Suppressor macrophage (primary cell): ENCODE data around the gene RAB20.
A peak's percentile ranks its signal among the peaks of the same experiment; 100 is the strongest.

Experiments
- DNase-seq, 4 experiments: peaks; one replicate each; pipeline ENCODE4 v3.0.0-alpha.2; 2020 to 2022

Gene RAB20

DNA sequence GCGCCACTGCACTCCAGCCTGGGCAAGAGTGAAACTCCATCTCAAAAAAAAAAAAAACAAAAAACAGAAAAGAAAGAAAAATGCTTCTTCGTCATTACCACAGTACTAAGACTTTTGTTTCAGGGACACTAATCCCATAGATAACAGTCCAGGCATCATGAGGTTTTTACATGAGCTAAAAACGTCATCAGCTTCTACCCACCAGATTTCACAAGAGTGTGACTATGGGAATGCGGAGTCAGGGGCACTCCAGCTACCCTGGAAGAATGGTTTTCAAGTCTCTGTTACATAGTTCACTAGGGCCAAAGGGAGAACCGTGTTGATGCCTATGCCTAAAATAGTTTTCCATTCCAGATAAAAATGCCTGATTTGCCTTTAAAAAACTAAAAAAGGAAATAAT is 33.2 kb downstream of the RAB20 start:
- DNase-seq = peak; percentile 86 to 98 (median 90)

- DNase-seq = no peak
Measured at GRCh38 chr13:110525328-110526319, 35.9 kb downstream of the RAB20 start.

- peak in 3 of 4 experiments; percentile 40 to 61 (median 47) for DNase-seq
Measured at GRCh38 chr13:110524541-110525257, 36.8 kb downstream of the RAB20 start.

GRCh38 chr13:110523838-110524540 is 37.5 kb downstream of the RAB20 start:
- no peak for DNase-seq

DNA sequence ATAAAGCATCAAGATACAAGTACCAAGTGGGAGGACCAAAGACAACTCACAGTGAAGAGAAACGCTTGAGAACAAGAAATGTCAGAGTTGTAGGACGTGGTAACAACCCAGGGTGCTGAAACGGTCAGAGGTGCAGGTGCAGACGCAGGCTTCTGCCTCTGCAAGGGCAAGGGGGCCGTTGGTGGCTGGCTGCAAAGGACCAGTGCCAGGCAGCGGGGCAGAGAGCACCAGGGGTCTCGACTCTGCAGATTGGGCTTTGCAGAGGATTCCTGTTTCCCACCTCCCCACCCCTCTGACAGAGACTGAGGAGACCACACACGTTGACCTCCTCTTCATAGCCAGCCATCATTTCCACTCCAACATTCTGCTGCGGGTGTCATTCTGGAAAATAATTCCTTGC is 38.3 kb downstream of the RAB20 start:
- no peak for DNase-seq

DNA sequence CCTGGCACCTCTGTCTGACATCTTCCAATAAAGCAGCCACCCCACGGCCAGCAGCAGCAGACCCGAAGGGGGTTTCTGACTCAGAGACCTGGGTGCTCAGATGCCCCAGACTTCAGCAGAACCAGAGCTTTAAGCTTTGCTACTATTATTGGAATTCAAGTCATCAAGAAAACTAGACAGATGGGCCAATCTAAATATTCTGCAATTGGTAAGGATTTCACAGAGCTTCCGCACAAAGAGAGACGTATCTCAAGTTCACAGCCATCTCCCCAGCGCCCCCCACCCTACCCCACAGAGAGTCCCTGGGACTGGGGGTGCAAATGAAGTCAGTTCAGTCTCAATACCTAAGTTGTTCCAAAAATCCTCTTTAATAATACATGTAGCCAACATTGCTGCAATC is 38.8 kb downstream of the RAB20 start:
- no peak for DNase-seq

- peak; percentile 71 to 85 (median 80) for DNase-seq
Measured at GRCh38 chr13:110521946-110522345, 39.6 kb downstream of the RAB20 start.

DNA sequence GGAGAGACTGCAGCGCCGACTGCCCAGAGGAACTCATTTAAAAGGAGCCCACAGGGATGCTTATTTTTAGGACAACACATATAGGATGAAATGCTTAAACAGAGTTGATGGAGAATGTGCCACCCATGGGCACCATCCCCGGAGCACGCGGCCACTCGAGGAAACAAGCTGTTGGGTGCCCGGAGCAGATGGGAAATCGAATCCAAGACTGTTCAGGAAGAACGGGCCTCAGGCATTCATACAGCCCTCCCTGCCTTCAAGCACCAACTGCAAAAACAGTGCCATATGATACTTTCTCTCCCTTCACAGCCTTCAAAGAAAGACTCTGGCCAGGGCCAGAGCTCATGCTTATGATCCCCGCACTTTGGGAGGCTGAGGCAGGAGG is 40.2 kb downstream of the RAB20 start:
- no peak for DNase-seq

GRCh38 chr13:110520431-110521295 is 40.9 kb downstream of the RAB20 start:
- peak; percentile 96 to 98 (median 96) for DNase-seq

DNA sequence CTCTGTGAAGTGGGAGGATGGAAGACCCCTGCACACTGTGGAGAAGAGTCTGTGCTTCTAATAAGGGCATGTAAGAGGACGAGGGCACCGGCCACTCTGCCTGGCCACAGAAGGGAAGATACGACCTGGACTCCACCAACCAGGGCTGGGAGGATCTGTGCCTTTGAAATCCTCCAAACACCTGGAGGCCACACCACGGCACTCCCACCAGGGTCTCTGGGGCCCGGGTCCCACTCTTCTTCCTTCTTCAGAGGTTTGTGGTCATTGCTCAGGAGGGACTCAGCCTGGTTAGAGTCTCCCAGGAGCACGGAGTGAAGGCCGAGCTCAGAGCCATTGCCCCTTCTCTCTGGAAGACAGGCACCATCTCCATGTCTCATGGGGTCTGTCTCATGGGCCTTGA is 42.0 kb downstream of the RAB20 start:
- DNase-seq = no peak

- DNase-seq = no peak
Measured at GRCh38 chr13:110519046-110519445, 42.5 kb downstream of the RAB20 start.

GRCh38 chr13:110518571-110518970 is 43.0 kb downstream of the RAB20 start:
- DNase-seq = no peak

DNA sequence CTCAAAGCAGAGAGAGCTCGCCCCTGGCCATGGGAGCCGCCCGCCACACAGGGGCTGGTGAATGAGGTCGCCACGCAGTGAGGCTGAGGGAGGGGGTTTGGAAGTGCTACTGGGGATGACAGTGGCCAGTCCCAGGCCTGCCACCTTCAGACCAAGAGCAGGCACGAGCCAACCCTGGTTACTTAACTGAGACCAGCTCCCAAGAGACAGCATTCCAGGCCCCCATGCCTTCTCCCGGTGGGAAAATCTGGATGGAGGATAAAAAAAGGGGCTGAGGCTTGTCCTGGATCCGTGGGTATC is 43.3 kb downstream of the RAB20 start:
- no peak for DNase-seq

DNA sequence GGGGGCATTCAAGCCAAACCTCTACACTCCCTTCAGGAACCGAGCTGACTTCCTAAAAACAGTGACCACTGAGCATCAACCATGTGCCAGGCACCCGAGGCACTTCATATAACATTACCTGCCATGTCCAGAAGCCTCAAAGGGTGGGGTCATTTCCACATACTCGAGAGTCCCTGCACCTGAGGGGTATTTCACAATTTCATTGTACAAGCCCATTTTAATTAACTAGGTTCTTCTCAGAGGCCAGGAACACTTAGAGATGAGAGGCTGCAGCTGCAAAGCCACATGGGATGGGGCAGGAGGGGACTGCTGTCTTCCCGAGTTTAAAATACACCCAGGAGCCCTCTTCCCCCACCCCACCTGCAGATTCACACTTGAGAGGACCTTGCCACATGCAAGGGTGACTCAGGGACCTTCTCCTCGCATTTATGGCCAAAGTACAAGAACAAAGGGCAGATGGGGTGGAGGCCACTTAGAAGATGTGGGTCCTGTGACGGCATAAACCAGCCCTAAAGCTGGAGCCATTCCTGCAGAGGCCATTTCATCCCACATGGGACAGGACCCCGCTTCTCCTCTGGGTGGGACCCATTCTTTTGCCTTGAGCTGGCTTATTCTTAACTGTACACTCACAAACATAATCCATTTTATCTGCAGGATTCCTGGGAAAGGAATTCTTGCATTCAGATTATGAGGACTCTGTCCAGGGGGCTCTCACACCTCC is 43.9 kb downstream of the RAB20 start:
- DNase-seq = no peak

- no peak for DNase-seq
Measured at GRCh38 chr13:110516500-110516899, 45.0 kb downstream of the RAB20 start.

GRCh38 chr13:110512198-110512740 is 49.3 kb downstream of the RAB20 start:
- no peak for DNase-seq

DNA sequence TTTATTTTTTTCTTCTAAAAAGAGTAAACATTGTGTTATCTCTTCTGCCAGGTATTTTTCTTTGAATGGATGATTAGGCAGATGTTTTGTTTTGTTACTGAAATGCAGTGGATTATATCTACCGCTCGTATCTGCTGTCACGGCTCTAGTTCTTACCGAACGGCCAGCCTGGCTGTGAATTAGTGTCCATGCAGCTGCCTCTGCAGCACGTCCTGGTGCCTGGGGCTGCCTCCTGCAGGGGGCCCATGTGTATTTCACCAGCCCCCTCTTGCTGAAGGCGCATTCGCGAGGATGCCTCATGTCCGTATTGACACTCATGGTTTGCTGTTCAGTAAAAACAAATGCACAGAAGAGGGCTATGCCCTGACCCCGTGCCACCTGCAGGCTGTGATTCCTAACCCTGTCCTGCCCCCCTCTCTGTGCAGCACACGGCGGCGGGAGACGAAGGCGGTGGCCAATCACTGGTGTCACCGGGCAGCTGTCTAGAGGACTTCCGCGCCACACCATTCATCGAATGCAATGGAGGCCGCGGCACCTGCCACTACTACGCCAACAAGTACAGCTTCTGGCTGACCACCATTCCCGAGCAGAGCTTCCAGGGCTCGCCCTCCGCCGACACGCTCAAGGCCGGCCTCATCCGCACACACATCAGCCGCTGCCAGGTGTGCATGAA is 49.9 kb downstream of the RAB20 start:
- DNase-seq = no peak

- DNase-seq = peak; percentile 56 to 81 (median 78)
Measured at GRCh38 chr13:110509971-110510786, 51.3 kb downstream of the RAB20 start.

DNA sequence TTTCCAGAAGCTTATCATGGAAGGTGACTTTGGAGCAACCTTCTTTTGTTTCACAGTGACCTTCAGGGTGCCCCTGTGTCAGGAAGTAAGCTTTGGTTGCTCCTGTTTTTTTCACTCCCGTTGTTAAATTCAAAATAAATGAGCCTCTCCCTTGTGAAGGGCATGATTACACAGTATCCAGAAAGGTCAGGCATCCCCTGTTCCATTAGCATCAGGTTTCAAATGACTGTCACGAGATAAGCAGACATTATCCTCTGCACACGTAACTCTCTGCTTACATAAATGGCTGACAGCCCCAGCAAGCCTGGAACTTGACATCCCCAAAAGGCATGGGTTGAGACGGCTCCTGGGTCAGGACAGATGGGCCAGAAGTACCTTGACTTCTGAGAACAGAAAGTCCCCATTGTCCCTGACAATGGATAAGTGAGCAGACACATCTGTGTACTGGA is 52.0 kb downstream of the RAB20 start:
- no peak for DNase-seq
